ENCODE results near the gene FMN1. TPM values are rescaled to one million over a fixed set of nuclear protein-coding genes. Genes with fewer than 3 reads are reported as not detected.

Gene FMN1
- polyA plus RNA-seq, 1 donor from 2014 or later = 0.40 TPM

DNA sequence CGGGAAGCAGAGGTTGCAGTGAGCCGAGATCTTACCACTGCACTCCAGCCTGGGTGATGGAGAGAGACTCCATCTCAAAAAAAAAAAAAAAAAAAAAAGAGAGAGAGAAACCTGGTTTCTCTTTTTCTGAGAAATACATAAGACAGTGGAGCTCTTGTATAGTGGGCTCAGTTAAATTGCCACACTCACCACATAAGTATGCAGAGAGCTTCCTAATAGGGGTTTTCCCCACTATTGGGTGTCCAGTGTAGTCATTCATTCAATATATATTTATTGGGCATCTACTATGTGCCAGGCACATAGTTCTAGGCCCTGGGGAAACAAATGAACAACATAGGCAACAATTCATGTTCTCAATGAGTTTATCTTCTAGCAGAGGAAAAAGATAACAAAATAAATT lies 48.9 kb upstream of the FMN1 start:
- no peak overlapping the region for H3K4me2 ChIP-seq (ENCODE audit: low read length)
- no peak overlapping the region for H2AFZ ChIP-seq (ENCODE audit: low read depth, low read length)
- no peaks in the 10 kb centered on the region for H3K36me3 ChIP-seq (ENCODE audit: insufficient read depth, low read length)
- no peaks in the 10 kb centered on the region for H3K79me2 ChIP-seq (replicated peaks; ENCODE audit: insufficient read depth, low read length)
- H3K9ac ChIP-seq (ENCODE audit: low read length) = no peak overlapping the region
- no peak for TF ChIP-seq POLR2AphosphoS5 (IDR thresholded peaks at IDR 0.05)
- TF ChIP-seq SMC3 (conservative IDR thresholded peaks at IDR 0.05; ENCODE audit: poor library complexity) = no peak
- TF ChIP-seq EP300 (conservative IDR thresholded peaks at IDR 0.05; ENCODE audit: poor library complexity, severe bottlenecking) = no peak
- no peak for TF ChIP-seq REST (IDR thresholded peaks at IDR 0.05; ENCODE audit: borderline replicate concordance)
- TF ChIP-seq MXI1 (conservative IDR thresholded peaks at IDR 0.05; ENCODE audit: poor library complexity, severe bottlenecking) = no peak
- no peak for TF ChIP-seq EZH2 (IDR thresholded peaks at IDR 0.05; ENCODE audit: borderline replicate concordance, insufficient read depth, low read length, poor library complexity, severe bottlenecking)
- H4K20me1 ChIP-seq (ENCODE audit: insufficient read depth) = no peaks in the 10 kb centered on the region
- peak overlapping the region; percentile 83 for H3K27ac ChIP-seq (ENCODE audit: low read length)
- H3K27me3 ChIP-seq (ENCODE audit: insufficient read depth, low read depth, low read length) = no peaks in the 10 kb centered on the region
- no peak overlapping the region for H3K4me3 ChIP-seq (ENCODE audit: low read length)
- no peaks in the 10 kb centered on the region for H3F3A ChIP-seq (ENCODE audit: insufficient read depth, low read length, poor library complexity, severe bottlenecking)
- H3K9me2 ChIP-seq (ENCODE audit: insufficient read depth, low read length) = no peaks in the 10 kb centered on the region
- no peaks in the 10 kb centered on the region for H3K9me3 ChIP-seq (ENCODE audit: low read length)

GRCh38 chr15:33242669-33243191 lies 48.2 kb upstream of the FMN1 start:
- H3K27ac ChIP-seq (ENCODE audit: low read length) = peak overlapping the region; percentile 83
- no peaks in the 10 kb centered on the region for H3K9me2 ChIP-seq (ENCODE audit: insufficient read depth, low read length)
- no peaks in the 10 kb centered on the region for H3K36me3 ChIP-seq (ENCODE audit: insufficient read depth, low read length)
- H3F3A ChIP-seq (ENCODE audit: insufficient read depth, low read length, poor library complexity, severe bottlenecking) = no peaks in the 10 kb centered on the region
- no peaks in the 10 kb centered on the region for H4K20me1 ChIP-seq (ENCODE audit: insufficient read depth)
- H3K9ac ChIP-seq (ENCODE audit: low read length) = peak overlapping the region; percentile 41
- H3K4me2 ChIP-seq (ENCODE audit: low read length) = peak overlapping the region; percentile 40
- H2AFZ ChIP-seq (ENCODE audit: low read depth, low read length) = no peak overlapping the region
- peak overlapping the region; percentile 42 for H3K4me3 ChIP-seq (ENCODE audit: low read length)
- no peaks in the 10 kb centered on the region for H3K27me3 ChIP-seq (ENCODE audit: insufficient read depth, low read depth, low read length)
- no peaks in the 10 kb centered on the region for H3K9me3 ChIP-seq (ENCODE audit: low read length)
- no peaks in the 10 kb centered on the region for H3K79me2 ChIP-seq (replicated peaks; ENCODE audit: insufficient read depth, low read length)
- TF ChIP-seq TAF1 (IDR thresholded peaks at IDR 0.05; ENCODE audit: low read depth) = no peak
- TF ChIP-seq CTCF (IDR thresholded peaks at IDR 0.05; ENCODE audit: poor library complexity, severe bottlenecking) = peak; percentile 58
- peak; percentile 40 for TF ChIP-seq RAD21 (conservative IDR thresholded peaks at IDR 0.05)
- peak; percentile 61 for TF ChIP-seq SMC3 (conservative IDR thresholded peaks at IDR 0.05; ENCODE audit: poor library complexity)
- no peak for TF ChIP-seq REST (IDR thresholded peaks at IDR 0.05; ENCODE audit: borderline replicate concordance)
- no peak for TF ChIP-seq EZH2 (IDR thresholded peaks at IDR 0.05; ENCODE audit: borderline replicate concordance, insufficient read depth, low read length, poor library complexity, severe bottlenecking)
- no peak for TF ChIP-seq EP300 (conservative IDR thresholded peaks at IDR 0.05; ENCODE audit: poor library complexity, severe bottlenecking)
- TF ChIP-seq MXI1 (conservative IDR thresholded peaks at IDR 0.05; ENCODE audit: poor library complexity, severe bottlenecking) = no peak
- no peak for TF ChIP-seq POLR2AphosphoS5 (IDR thresholded peaks at IDR 0.05)
